Measurements from ENCODE around the gene KLHDC3.
A peak's percentile ranks its signal among the peaks of the same experiment; 100 is the strongest.

Gene KLHDC3

DNA sequence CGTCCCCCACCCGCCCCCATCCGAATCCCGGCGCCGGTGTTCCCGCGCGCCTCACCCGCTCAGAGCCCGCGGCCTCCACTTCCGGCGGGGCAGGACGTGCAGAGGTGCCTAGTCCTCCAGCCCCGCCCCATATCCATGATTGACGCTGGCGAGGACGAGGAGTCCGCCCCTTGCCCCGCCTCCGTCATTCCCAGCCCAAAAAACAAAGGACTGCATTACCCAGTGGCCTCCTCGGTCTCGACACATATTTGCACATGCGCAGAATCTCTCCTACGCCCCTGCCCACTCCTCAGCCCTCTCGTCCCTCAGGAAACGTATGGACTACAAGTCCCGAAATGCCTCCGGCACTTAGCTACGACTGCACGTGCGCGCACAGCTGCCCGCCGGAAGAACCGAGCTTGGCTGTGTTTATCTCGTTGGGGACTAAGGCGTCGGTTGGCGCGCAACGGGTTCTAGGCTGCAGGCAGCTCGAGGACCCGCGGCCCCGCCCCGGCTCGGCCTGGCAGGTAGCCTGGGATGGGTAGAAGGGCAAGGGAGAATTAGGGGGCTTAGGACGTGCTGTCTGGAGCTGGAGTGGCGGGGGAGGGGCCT, at the start of gene KLHDC3, which contains the start of gene MEA1:
Gene KLHDC3, plus strand, starts transcription at position 407 of the 591 bp plus-strand sequence. CDS start 2,944 bp downstream, outside the sequence.
Gene MEA1, minus strand, starts transcription at position 104 of the 591 bp plus-strand sequence. CDS start 133 bp downstream, outside the sequence.
- peak; percentile 95 for DNase-seq

DNA sequence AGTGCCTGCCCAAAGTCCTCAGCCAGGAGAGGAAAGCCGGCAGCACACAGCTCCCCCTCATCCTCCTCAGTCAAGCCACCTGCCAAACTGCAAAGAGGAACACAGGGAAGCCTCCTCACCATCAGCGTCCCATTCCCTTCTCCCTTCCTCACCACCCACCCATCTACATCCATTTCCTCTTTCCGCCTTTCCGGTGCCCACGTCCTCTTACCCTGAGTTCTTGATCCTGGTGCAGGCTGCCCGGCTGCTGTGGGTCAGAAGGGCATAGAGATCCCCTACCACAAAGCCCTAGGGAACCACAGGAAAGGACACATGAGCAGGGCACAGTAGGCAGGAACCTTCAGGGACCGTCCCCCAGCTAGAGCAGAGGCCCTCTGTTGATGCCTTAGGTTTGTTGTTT, 47.5 kb upstream of the KLHDC3 start:
- no peak for DNase-seq

DNA sequence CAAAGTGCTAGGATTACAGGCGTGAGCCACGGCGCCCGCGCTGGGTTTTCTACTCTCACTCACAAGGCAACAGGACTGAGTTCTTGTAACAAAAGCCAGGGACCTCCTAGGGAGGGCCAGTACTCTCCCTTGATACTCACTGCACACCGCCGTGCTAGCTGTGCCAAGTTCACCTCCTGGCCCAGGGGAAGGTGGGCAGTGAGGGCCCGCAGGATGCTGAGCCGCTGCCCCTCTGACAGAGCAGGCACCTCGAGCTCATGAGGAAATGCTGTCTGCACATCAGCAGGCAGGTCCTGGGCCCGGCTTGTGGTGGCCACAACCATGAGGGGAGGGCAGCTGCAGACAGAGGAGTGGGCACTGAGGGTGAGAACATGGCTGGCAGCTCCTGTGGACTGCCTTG, 46.8 kb upstream of the KLHDC3 start:
- no peak for DNase-seq

DNA sequence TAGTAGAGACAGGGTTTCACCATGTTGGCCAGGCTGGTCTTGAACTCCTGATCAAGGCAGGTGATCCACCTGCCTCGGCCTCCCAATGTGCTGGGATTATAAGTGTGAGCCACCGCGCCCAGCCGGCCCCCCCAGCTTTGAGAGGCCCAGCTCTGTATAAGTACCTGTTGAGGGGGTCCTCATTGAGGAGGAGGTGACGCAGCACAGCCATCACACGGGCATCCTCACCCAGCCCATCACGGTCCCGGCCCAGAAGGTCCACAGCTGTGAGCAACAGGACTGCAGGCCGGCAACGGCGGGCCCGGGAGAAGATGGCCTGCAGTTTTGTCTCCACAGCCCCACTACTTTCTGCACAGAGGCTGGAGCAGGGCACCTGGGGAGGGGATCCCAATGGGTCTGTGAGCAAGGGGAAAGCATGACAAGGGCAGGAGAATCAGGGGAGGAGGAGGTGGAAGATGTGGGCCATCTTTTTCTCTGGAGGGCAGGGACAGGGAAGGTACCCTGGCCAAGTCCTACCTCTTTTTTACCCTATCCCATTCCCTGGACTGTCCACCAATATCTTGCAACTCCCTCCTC, 45.8 kb upstream of the KLHDC3 start:
- DNase-seq: no peak

GRCh38 chr6:42968783-42969182, 45.3 kb upstream of the KLHDC3 start:
- DNase-seq: no peak

- DNase-seq: no peak
These were observed 44.6 kb upstream of the KLHDC3 start for GRCh38 chr6:42969431-42969830.

- DNase-seq: no peak
These were observed 44.1 kb upstream of the KLHDC3 start for GRCh38 chr6:42969934-42970333.

DNA sequence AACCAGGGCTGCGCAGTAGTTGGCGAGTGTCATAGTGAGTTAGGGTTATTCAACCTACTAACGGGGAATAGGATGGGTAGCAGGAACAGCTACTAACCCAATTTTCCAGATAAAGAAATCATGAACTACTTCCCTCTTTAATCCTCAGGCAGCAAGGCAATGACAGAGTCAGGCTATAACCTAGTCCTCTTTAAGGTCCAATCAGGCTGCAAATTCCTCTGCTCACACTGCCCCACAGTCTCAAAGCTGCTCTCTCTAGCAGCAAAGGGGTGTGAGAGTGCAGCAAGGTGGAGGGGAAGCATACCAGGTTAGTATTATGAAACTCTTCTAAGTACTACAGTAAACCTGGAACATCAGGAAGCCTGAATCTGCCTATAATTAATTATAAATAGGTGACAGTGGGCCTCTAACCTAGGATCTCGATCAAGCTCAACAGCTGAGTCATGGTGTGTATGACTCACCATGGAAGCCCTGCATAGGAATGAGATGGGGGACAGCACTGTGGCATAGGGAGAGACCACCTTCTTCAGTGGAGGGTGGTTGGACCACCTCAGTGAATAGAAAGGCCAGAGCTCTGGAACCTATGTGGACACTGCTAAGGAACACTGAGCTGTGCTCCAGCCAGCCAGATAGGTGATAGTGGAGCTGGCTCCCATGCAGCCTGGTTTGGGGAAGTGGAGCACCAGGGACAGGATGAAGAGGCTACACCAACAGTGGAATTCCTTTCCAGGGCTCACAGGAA, 43.0 kb upstream of the KLHDC3 start:
- no peak for DNase-seq

DNA sequence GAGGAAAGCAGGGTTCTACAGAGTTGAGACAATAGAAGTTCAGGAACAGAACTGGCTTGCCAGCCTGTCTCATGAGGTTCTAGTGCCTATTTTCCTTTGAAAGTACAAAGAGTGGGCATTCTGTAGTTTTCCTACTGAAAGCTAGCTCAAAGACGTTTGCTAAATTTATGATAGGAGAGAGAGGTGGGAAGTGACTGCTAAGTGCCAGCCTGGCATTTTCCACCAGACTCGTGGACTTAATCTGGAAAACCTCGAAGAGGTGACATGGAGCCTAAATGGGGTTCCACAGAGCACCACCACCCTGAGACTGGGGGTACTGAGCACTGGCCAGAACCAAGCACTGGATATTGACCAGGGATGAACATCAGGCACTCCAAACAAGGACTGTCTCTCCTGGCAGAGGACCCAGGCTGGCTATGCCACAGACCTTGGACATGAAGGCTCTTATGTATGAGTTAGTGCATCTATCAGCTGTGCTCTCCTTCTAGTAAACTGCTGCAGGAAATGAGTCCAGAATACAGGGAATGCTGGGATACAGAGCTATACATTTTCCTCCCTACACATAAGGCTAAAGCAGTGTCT, 42.2 kb upstream of the KLHDC3 start:
- DNase-seq: no peak

GRCh38 chr6:42973926-42974325, 40.1 kb upstream of the KLHDC3 start:
- no peak for DNase-seq

GRCh38 chr6:42974919-42975505, 39.0 kb upstream of the KLHDC3 start:
- DNase-seq: no peak

- DNase-seq: peak; percentile 34
These were observed 35.6 kb upstream of the KLHDC3 start for GRCh38 chr6:42978487-42978838.

DNA sequence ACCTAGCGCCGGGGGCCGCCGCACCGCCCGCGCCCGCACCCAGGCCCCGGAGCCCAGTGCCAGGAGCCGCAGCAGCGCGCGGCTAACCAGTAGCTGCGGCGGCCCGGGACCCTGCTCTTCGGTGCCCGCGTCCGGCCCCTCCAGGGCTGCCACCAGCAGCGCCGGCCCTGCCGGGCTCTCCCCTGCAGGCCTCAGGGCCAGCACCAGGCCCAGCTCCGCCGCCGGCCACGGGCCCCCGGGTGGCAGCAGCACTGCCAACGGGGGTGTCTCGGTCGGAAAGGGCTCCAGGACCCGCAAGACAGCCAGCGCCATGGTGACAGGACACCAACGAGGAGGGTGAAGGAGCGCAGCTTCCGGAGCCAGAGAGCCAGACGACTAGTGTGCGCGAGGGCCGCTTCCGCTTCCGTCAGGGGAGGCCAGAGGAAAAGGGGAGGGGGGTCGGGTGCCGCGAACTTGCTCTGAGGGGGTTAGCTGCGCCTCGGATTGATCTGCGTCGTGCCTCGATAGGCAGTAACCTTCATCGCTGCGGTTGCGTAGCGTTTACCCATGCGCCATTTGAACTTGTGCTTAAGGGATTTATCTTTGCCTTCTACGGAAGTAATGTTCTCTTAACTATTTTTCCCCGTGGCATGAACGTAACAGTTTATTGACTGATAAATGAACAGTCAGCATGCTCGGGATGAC, 35.1 kb upstream of the KLHDC3 start, which contains the start of gene PEX6:
Gene PEX6, minus strand, starts transcription at position 343 of the 684 bp plus-strand sequence. Its CDS starts 31 bp downstream, at position 312.
- peak; percentile 88 for DNase-seq

DNA sequence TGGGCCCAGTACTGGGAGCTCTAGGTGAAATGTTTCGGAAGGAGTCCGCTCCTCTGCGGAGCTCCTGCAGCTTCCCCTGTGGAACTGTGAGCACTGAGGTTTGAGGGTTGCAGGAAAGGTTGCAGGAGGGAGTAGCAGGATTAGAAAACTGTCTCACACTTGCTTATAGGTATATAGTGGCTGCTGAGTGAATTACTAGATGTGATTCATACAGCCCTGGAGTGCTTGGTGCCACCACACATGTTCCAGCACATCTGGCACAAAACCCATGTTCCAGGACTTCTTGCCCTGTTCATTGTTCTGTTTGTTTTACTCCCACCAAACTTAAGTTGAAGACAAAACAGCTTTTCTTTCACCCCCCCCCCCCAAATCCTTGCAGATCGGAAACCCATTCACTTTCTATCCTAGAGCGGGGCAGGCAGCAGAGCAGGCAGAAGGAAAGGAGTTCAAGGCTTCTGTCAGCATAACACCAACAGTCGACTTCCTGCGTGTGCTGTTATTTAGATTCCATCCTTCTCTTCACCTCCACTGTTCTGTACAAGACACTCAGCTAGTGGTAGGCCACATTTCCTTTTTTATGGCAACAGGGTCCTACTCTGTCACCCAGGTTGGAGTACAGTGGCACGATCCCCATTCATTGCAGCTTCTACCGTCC, 34.4 kb upstream of the KLHDC3 start:
- peak; percentile 33 for DNase-seq

DNA sequence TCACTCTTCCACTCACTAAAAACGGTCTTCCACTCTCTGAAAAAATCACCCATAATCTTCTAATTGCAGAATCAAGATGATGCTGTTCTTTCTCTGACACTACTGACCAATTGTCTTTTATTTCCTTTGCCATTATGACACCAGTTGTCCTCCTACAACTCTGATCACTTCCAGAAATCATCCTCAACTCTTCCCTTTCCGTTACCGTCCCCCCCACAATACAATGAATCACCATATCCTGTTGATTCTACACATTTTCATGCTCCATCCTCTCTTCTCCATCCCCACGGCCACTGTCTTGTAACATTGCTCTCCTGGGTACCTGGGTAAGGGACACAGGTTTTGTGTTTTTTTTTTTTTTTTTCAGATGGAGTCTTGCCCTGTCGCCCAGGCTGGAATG, 32.2 kb upstream of the KLHDC3 start:
- no peak for DNase-seq

DNA sequence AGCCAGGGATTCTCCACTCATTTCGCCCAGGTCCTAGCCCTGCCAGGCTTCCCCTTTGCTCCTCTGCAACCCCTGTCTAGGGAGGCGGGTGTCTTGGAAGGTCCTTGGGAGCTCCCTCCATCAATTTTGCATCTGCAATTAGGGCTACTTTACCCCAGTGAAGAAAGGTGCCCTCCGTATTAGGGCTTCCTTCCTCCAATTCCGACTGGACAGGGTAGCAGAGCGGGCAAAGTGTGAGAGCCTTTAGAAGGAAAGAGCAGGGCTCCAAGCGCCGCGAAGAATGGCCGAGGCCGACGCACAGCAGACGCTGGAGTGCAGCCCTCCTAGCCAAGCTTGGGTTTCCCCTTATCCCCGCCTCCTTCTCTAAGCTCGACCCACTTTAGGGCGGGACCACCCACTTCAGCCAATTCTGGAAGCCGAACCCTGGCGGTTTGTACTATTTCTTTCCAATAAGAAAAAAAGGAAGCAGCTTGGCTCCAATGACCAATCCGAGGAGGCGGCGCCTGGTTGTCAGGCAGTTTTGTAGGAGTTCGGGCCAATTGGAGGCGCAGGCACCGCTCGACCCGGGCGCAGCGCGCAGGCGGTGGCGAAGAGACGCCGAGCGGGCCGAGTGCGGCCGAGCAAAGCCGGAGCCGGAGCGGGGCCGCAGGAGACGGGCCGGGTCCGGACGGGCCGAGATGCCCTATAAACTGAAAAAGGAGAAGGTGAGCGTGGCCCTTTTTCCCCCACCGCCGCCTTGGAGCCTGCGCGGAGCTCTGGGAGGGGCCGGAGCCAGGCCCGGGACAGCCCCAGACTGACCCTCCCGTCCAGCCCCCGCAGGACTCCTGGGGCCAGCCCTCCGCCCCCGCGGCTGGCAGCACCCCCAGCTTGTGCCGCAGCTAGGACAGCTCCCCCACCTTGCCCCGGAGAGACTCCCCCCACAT, 29.8 kb upstream of the KLHDC3 start, which contains the start of gene PPP2R5D:
Gene PPP2R5D, plus strand, starts transcription at position 570 of the 923 bp plus-strand sequence. Its CDS starts 108 bp downstream, at position 678.
- peak; percentile 97 for DNase-seq

DNA sequence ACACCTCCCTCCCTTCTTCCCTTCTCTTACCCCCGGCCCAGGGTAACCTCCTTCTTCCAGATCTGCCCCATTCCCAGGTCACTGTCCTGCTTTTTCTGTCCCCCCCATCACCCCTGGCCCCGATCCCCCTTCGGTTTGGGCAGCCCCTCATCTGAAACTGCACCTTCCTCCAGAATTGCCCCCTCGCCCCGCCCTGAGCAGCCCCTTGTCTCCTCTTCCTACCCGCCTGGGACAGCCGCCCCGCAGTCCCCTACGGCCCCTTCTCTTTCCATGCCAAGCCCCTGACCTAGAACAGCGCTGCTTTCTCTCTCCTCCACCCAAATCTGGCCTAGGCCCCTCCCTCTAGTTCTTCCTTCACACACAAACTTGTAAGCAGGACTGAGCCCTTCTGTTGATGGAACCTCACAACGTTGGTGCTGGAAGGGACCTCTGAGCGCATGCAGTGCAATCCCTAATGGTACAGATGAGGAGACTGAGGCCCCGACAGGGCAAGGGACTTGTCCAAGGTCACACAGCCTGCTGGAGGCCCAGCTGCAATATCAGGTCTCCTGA, 29.0 kb upstream of the KLHDC3 start:
- DNase-seq: no peak

DNA sequence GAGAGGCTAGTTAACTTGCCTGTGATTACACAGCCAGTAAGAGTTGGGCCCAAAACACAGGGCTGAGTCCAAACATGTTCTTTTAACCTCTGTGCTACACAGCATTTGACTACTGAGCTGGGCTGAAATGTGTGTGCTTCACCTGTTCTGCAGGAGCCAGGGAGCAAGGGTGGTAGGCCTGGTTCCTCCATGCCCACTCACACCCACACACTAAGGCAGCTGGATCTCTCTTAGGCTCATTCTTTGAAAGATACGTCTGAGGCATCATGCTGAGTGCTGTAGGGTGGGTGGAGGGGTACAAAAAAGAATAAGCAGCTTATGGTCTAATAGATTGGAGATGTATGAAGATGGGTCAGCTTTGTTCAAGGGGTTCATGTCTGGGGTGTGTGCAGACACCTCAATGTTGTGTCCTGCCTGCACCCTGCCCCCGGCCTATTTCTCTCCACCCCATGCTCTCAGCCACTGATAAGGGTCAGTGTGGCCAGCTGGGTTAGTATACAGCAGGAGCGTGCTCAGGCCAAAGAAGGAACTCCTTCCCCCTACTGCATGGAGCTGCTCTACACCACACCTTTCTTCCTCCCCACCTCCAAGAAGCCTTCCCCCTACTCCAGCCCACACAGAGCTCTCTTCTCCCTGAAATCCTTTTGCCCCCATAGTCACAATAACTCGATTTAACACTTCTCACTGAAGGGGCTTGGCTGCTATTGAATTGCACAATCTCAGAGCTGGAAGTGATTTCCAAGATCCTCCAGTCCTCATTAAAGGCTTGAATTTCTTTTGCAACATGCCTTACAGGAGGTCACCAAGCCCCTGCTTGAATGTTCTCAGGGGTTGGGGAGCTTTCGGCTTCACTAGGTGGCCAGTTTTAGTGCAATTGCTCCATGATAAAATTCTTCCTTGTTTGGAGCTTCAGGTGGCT, 26.3 kb upstream of the KLHDC3 start:
- no peak for DNase-seq

DNA sequence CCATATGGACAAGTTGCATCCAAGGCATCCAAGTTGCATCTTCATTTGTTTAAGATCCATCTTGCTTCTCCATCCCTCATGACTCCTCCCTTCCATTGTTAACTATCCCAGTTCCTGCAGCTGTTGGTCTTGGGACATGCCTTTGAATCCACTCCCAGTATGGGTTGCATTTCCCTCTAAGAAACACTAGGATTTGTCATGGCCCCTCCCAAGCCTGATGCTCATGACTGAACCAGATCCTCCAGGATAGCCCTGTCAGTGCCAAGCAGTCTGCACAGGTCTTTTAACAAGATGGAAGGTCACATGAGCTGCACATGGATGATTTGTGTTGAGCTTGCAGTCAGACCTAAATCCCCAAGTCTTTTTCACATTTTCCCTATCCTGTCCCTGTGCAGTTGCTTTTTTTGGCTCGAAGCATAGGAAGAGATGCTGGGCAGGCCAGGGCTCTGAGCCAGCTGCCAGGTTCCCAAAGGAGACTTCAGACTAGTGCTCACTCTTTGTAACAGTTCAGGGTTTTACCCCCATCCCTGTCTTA, 25.5 kb upstream of the KLHDC3 start:
- DNase-seq: no peak
